WTC11 (cell line): ENCODE results near the gene ISCA1.

ENCODE experiments used
- NFE2L1 ChIP-seq: sonication (generic); formaldehyde crosslinking; IDR thresholded peaks from 2 replicates; pipeline ENCODE4 v1.8.1; 2023; ENCODE audit warnings: missing genetic modification reagents
- ZNF121 ChIP-seq: sonication (generic); formaldehyde crosslinking; IDR thresholded peaks from 2 replicates; pipeline ENCODE4 v1.8.0; 2023; ENCODE audit warnings: missing genetic modification reagents
- TF ChIP-seq, protein P1 (sequence below): fragments of 200-600 bp; IDR thresholded peaks from 2 replicates; pipeline ENCODE4 v1.8.0; 2022; ENCODE audit warnings: antibody characterized with exemption
- TF ChIP-seq, protein P2 (sequence below): sonication (generic); formaldehyde crosslinking; IDR thresholded peaks from 2 replicates; pipeline ENCODE4 v1.8.1; 2023; ENCODE audit warnings: mild to moderate bottlenecking, missing genetic modification reagents, moderate library complexity
- TF ChIP-seq, protein P3 (sequence below): sonication (generic); formaldehyde crosslinking; IDR thresholded peaks from 2 replicates; pipeline ENCODE4 v1.8.0; 2022; ENCODE audit warnings: mild to moderate bottlenecking, missing genetic modification reagents

DNA sequence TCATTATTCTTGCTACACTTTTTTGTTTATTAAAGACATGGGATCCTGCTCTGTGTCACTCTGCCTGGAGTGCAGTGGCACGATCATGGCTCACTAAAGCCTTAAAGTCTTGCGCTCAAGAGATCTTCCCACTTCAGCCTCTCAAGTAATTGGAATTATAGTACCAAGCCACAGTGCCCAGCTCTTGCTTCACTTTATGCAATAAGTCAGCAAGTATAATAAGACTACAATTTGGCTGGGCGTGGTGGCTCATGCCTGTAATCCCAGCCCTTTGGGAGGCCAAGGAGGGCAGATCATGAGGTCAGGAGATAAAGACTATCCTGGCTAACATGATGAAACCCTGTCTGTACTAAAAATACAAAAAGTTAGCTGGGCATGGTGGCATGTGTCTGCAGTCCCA is 28.8 kb downstream of the ISCA1 start:
- TF ChIP-seq, protein P1, sequence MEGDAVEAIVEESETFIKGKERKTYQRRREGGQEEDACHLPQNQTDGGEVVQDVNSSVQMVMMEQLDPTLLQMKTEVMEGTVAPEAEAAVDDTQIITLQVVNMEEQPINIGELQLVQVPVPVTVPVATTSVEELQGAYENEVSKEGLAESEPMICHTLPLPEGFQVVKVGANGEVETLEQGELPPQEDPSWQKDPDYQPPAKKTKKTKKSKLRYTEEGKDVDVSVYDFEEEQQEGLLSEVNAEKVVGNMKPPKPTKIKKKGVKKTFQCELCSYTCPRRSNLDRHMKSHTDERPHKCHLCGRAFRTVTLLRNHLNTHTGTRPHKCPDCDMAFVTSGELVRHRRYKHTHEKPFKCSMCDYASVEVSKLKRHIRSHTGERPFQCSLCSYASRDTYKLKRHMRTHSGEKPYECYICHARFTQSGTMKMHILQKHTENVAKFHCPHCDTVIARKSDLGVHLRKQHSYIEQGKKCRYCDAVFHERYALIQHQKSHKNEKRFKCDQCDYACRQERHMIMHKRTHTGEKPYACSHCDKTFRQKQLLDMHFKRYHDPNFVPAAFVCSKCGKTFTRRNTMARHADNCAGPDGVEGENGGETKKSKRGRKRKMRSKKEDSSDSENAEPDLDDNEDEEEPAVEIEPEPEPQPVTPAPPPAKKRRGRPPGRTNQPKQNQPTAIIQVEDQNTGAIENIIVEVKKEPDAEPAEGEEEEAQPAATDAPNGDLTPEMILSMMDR: no peak
- TF ChIP-seq, protein P2, sequence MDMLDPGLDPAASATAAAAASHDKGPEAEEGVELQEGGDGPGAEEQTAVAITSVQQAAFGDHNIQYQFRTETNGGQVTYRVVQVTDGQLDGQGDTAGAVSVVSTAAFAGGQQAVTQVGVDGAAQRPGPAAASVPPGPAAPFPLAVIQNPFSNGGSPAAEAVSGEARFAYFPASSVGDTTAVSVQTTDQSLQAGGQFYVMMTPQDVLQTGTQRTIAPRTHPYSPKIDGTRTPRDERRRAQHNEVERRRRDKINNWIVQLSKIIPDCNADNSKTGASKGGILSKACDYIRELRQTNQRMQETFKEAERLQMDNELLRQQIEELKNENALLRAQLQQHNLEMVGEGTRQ (CRISPR knock-in tag): no peak
- TF ChIP-seq, protein P3, sequence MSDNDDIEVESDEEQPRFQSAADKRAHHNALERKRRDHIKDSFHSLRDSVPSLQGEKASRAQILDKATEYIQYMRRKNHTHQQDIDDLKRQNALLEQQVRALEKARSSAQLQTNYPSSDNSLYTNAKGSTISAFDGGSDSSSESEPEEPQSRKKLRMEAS (CRISPR knock-in tag): no peak
- TF ChIP-seq NFE2L1 (CRISPR knock-in tag) (no peak), ZNF121 (CRISPR knock-in tag) (no peak)
